Stimulated activated naive B cell treated with anti-CD40 and anti-IgM and Interleukin-4, amounts not matched to agents 10 μg/mL and 1 μg/mL and 100 μg/mL, for 72 hours (primary cell): ENCODE data around the gene GAPDH.
"Not testable (repeated sequence)": the region's sequence is repeated elsewhere in the genome, so short reads cannot be mapped to it uniquely, and the experiment has no call there.

Experiments used
- ATAC-seq, 2 donors: fragments of 150-1000 bp; cut with Tn5 transposase; replicated peaks; 2 replicates each; pipeline ENCODE4 v1.10.0; 2021; ENCODE audit warnings: moderate library complexity in 1 of 2
- DNase-seq: peaks from one replicate; pipeline ENCODE4 v3.0.0; 2021
- H3K27ac Mint-ChIP-seq: one replicate; pipeline ENCODE4 v1.8.0; 2022; ENCODE audit warnings: mild to moderate bottlenecking, mixed read lengths
- H3K27me3 Mint-ChIP-seq, 2 donors: one replicate each; pipeline ENCODE4 v1.8.0; 2022; ENCODE audit warnings: mixed read lengths in 2 of 2
- H3K36me3 Mint-ChIP-seq, 2 donors: one replicate each; pipeline ENCODE4 v1.8.0; 2022; ENCODE audit warnings: mixed read lengths in 2 of 2, mild to moderate bottlenecking in 1 of 2
- H3K4me1 Mint-ChIP-seq, 2 donors: one replicate each; pipeline ENCODE4 v1.8.0; 2022; ENCODE audit warnings: mixed read lengths in 2 of 2, mild to moderate bottlenecking in 1 of 2
- H3K4me3 Mint-ChIP-seq, 2 donors: one replicate each; pipeline ENCODE4 v1.8.0; 2022; ENCODE audit warnings: mild to moderate bottlenecking in 2 of 2, mixed read lengths in 2 of 2, moderate library complexity in 1 of 2
- H3K9me3 Mint-ChIP-seq, 2 donors: one replicate each; pipeline ENCODE4 v1.8.0; 2022; ENCODE audit warnings: mixed read lengths in 2 of 2, mild to moderate bottlenecking in 1 of 2

Gene GAPDH

GRCh38 chr12:6574576-6575295 is 40.4 kb downstream of the GAPDH start:
- Mint-ChIP-seq H3K4me3 (no peak overlapping the region), H3K9me3 (no peaks in the 10 kb centered on the region), H3K4me1 (peaks cover 14 to 24% of the 10 kb centered on the region in 2 donors), H3K27me3 (no peaks in the 10 kb centered on the region), H3K36me3 (peaks cover 52 to 66% of the 10 kb centered on the region in 2 donors), H3K27ac (peak overlapping the region; percentile 25)
- DNase-seq (no peak), ATAC-seq (no peak)

- peaks cover 46 to 60% of the 10 kb centered on the region in 2 donors for H3K36me3 Mint-ChIP-seq
- peaks cover 8 to 15% of the 10 kb centered on the region in 2 donors for H3K4me1 Mint-ChIP-seq
- no peak overlapping the region for H3K4me3 Mint-ChIP-seq
- peak overlapping the region; percentile 56 for H3K27ac Mint-ChIP-seq
- DNase-seq (no peak), ATAC-seq (no peak)
- H3K9me3 Mint-ChIP-seq, result no peaks in the 10 kb centered on the region
- no peaks in the 10 kb centered on the region for H3K27me3 Mint-ChIP-seq
Observed at GRCh38 chr12:6575648-6576047, 41.3 kb downstream of the GAPDH start.

GRCh38 chr12:6582196-6582595 is 47.9 kb downstream of the GAPDH start:
- ATAC-seq (no peak), DNase-seq (no peak)
- Mint-ChIP-seq H3K4me3 (no peak overlapping the region), H3K36me3 (peaks cover 54% of the 10 kb centered on the region in 2 donors), H3K27ac (no peak overlapping the region), H3K27me3 (no peaks in the 10 kb centered on the region), H3K9me3 (no peaks in the 10 kb centered on the region), H3K4me1 (peaks cover 0 to 4% of the 10 kb centered on the region in 2 donors)

- no peak for ATAC-seq
- Mint-ChIP-seq H3K27me3 (no peaks in the 10 kb centered on the region), H3K27ac (peak overlapping the region; percentile 47), H3K4me3 (no peak overlapping the region), H3K9me3 (no peaks in the 10 kb centered on the region), H3K36me3 (peaks cover 52 to 54% of the 10 kb centered on the region in 2 donors), H3K4me1 (peaks cover 0 to 2% of the 10 kb centered on the region in 2 donors)
- no peak for DNase-seq
Observed at GRCh38 chr12:6582959-6583358, 48.6 kb downstream of the GAPDH start.

- DNase-seq (no peak), ATAC-seq (no peak)
- no peaks in the 10 kb centered on the region for H3K27me3 Mint-ChIP-seq
- no peaks in the 10 kb centered on the region for H3K9me3 Mint-ChIP-seq
- H3K4me1 Mint-ChIP-seq, result peaks cover 0 to 2% of the 10 kb centered on the region in 2 donors
- no peak overlapping the region for H3K27ac Mint-ChIP-seq
- H3K4me3 Mint-ChIP-seq, result no peak overlapping the region
- H3K36me3 Mint-ChIP-seq, result peaks cover 42 to 48% of the 10 kb centered on the region in 2 donors
Observed at GRCh38 chr12:6584293-6584692, 50.0 kb downstream of the GAPDH start.

- peaks cover 38 to 50% of the 10 kb centered on the region in 2 donors for H3K36me3 Mint-ChIP-seq
- not testable (repeated sequence) for DNase-seq, ATAC-seq, H3K4me1 Mint-ChIP-seq, H3K4me3 Mint-ChIP-seq, H3K27me3 Mint-ChIP-seq, H3K9me3 Mint-ChIP-seq, H3K27ac Mint-ChIP-seq
Observed at GRCh38 chr12:6586569-6586968, 52.3 kb downstream of the GAPDH start.
